ENCODE results near the gene YTHDC1. TPM values are rescaled to one million over a fixed set of nuclear protein-coding genes. Genes with fewer than 3 reads are reported as not detected.
"Not testable (repeated sequence)": the region's sequence is repeated elsewhere in the genome, so short reads cannot be mapped to it uniquely, and the experiment has no call there.

YTHDC1 gene
- total RNA-seq, 1 donor from 2014 or later, result 46.2 TPM

DNA sequence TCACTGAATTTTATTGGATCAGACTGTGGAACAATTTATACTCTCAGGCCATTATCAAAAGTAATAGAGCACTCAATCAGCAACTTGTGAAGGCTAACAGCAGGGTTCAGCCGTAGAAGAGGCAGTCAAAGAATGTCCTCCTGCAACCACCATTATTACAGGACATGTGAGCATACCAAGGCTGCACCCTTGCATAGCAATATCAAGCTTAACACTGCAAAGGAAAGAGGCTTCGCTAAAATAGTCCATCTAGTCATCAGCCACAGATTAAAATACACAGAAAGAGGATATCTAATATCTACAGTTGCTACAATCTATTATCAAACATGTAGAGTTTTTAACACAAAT lies 61.5 kb downstream of the YTHDC1 start:
- Histone ChIP-seq H3K4me1 (no peaks in the 10 kb centered on the region), H3K4me3 (no peak overlapping the region), H3K27ac (replicated peaks) (no peak overlapping the region), H3K27me3 (ENCODE audit: low read depth) (no peaks in the 10 kb centered on the region), H3K9me3 (replicated peaks) (no peaks in the 10 kb centered on the region), H3K36me3 (no peaks in the 10 kb centered on the region)
- intact Hi-C loops (cut with micrococcal nuclease), result no loop called here
- TF ChIP-seq, protein P1, sequence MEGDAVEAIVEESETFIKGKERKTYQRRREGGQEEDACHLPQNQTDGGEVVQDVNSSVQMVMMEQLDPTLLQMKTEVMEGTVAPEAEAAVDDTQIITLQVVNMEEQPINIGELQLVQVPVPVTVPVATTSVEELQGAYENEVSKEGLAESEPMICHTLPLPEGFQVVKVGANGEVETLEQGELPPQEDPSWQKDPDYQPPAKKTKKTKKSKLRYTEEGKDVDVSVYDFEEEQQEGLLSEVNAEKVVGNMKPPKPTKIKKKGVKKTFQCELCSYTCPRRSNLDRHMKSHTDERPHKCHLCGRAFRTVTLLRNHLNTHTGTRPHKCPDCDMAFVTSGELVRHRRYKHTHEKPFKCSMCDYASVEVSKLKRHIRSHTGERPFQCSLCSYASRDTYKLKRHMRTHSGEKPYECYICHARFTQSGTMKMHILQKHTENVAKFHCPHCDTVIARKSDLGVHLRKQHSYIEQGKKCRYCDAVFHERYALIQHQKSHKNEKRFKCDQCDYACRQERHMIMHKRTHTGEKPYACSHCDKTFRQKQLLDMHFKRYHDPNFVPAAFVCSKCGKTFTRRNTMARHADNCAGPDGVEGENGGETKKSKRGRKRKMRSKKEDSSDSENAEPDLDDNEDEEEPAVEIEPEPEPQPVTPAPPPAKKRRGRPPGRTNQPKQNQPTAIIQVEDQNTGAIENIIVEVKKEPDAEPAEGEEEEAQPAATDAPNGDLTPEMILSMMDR (IDR thresholded peaks at IDR 0.05; ENCODE audit: borderline replicate concordance), result no peak
- DNase-seq, result no peak

DNA sequence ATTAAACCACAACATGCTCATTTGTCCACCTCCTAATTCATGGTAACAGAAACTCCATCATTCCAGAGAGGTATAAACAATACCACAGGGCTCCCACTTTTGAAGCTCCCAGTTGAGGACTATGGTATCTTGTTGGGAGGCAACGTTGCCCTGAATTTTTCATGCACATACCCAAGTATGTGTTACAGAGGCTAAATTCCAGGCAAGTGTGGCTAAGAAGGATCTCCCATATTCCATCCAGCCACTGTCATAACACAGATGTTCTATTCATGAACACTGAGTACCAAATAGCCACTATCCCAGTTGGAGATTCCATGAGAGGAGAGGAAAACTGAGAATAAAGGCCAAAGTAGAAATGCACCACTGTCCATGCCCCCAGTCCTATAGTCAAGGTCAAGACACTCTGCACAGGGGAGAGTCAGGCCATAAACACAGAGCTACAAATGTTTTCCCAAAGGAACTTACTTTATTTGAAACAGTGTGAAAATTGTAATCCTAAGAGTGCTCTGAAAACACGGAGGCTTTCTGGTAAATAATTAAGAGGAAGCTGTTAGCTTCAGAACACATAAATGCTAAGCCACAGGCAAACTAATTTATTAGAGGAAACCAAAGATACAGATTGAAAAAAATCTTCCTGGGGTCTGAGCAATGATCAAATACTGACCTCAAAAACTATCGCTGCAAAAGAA lies 62.0 kb downstream of the YTHDC1 start:
- Histone ChIP-seq H3K4me3 (no peak overlapping the region), H3K9me3 (replicated peaks) (no peaks in the 10 kb centered on the region), H3K4me1 (no peaks in the 10 kb centered on the region), H3K27ac (replicated peaks) (no peak overlapping the region), H3K36me3 (no peaks in the 10 kb centered on the region), H3K27me3 (ENCODE audit: low read depth) (no peaks in the 10 kb centered on the region)
- intact Hi-C loops (cut with micrococcal nuclease), result no loop called here
- TF ChIP-seq, protein P1 (IDR thresholded peaks at IDR 0.05; ENCODE audit: borderline replicate concordance), result no peak
- DNase-seq, result no peak

DNA sequence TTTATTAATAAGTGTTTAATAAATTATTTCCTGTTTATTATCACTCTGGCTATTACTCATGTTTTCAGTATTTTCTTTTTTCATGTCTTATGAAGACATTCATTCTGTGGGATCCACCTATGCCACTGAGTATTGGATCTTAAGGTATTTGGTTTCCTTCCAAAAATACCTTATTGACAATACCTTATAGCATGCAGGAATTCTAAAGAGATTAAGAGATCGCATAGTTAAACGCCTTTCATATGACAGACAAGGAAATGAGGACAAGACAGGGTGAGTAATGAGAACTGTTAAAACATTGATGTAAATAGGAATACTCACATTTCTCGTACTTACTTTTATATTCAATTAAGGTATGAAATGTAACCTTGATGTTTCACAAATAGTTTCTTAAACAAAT lies 66.2 kb downstream of the YTHDC1 start:
- H3K9me3 ChIP-seq (replicated peaks), result no peaks in the 10 kb centered on the region
- H3K4me3 ChIP-seq, result no peak overlapping the region
- no peaks in the 10 kb centered on the region for H3K27me3 ChIP-seq (ENCODE audit: low read depth)
- no peaks in the 10 kb centered on the region for H3K36me3 ChIP-seq
- TF ChIP-seq, protein P1 (IDR thresholded peaks at IDR 0.05; ENCODE audit: borderline replicate concordance), result no peak
- intact Hi-C loops (cut with micrococcal nuclease), result no loop called here
- no peak for DNase-seq
- no peak overlapping the region for H3K27ac ChIP-seq (replicated peaks)
- no peaks in the 10 kb centered on the region for H3K4me1 ChIP-seq

DNA sequence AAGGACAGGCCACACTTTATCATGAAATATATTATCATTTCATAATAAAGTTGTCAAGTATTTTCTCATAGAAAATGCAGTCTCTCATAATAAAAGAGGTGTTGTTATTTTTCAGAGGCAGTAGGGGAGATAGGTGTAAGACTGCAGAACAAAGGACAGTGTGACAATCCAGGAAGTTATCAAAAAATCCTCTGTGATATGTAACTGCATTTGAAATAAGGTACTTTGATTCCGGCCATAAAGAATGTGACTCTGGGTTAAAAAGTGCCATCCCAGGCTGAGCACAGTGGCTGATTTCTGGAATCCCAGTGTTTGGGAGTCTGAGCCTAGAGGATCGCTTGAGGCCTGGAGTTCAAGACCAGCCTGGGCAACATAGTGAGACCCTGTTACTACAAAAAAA lies 66.8 kb downstream of the YTHDC1 start:
- no peak overlapping the region for H3K4me3 ChIP-seq
- no peaks in the 10 kb centered on the region for H3K9me3 ChIP-seq (replicated peaks)
- intact Hi-C loops (cut with micrococcal nuclease), result no loop called here
- DNase-seq, result no peak
- no peaks in the 10 kb centered on the region for H3K36me3 ChIP-seq
- no peaks in the 10 kb centered on the region for H3K4me1 ChIP-seq
- TF ChIP-seq, protein P1 (IDR thresholded peaks at IDR 0.05; ENCODE audit: borderline replicate concordance), result no peak
- no peak overlapping the region for H3K27ac ChIP-seq (replicated peaks)
- H3K27me3 ChIP-seq (ENCODE audit: low read depth), result no peaks in the 10 kb centered on the region

DNA sequence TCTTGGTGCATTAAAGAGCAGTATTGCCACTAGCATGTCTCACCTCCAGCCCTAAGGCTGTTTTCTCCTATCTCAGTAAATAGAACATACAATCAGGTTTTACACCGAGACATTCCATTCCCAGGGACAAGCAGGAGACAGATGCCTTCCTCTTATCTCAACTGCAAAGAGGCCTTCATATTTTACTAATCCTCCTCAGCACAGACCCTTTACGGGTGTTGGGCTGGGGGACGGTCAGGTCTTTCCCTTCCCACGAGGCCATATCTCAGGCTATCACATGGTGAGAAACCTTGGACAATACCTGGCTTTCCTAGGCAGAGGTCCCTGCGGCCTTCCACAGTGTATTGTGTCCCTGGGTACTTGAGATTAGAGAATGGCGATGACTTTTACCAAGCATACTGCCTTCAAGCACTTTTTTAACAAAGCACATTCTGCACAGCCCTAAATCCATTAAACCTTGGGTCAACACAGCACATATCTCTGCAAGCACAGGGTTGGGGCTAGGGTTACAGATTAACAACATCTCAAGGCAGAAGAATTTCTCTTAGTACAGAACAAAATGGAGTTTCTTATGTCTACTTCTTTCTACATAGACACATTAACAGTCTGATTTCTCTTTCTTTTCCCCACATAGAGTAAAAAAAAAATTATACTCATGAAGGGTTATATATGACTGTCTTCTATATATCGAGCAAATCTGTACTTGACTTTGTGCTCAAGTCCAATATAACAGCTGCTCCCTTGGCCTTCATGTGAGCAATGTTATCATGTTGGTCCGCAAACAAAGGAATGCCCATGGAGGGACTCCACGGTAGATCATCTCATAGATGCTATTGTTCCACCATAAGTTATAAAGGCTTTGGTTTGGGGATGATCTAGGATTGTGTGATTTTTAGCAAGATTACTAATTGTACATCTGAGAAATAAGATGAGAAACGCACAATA lies 67.8 kb downstream of the YTHDC1 start:
- DNase-seq; H3K4me1 ChIP-seq; intact Hi-C loops (cut with micrococcal nuclease): not testable (repeated sequence)

DNA sequence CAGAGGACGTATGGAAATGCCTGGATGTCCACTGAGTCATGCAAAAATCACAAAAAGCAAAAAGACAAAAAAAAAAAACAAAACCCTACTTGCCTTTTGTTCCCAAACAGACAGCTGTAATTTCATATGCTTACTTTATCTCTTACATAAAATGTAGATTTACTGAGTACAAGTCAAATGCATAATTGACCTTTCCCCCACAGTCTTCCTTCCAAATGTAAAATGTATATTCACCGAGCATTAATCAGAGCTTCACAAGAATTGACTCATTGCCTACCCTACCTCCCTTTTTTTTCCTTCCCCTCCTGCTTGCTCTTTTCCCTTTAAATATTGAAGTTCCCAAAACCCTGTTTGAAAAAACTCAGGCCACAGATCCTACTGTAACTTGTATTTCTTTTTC lies 71.9 kb downstream of the YTHDC1 start:
- no peaks in the 10 kb centered on the region for H3K4me1 ChIP-seq
- H3K27me3 ChIP-seq (ENCODE audit: low read depth), result peaks cover 7% of the 10 kb centered on the region
- no peak overlapping the region for H3K27ac ChIP-seq (replicated peaks)
- intact Hi-C loops (cut with micrococcal nuclease), result no loop called here
- H3K4me3 ChIP-seq, result no peak overlapping the region
- DNase-seq, result no peak
- no peaks in the 10 kb centered on the region for H3K9me3 ChIP-seq (replicated peaks)
- H3K36me3 ChIP-seq, result no peaks in the 10 kb centered on the region
- TF ChIP-seq, protein P1 (IDR thresholded peaks at IDR 0.05; ENCODE audit: borderline replicate concordance), result no peak

More for the DNA sequence above, 67.8 kb downstream of the YTHDC1 start:
- H3K36me3 ChIP-seq; H3K27me3 ChIP-seq (ENCODE audit: low read depth); H3K4me3 ChIP-seq; H3K27ac ChIP-seq (replicated peaks); H3K9me3 ChIP-seq (replicated peaks): not testable (repeated sequence)

Measured in left ventricle myocardium inferior (tissue), 1 donor.